K562 (cell line): Measurements from ENCODE around the gene VSIG4. TPM values are rescaled to one million over a fixed set of nuclear protein-coding genes. Genes with fewer than 3 reads are reported as not detected.

Source experiments
- ATAC-seq: fragments of 200-7000 bp; cut with Tn5 transposase; 3 replicates; pipeline ENCODE4 v1.9.1; 2020; ENCODE audit warnings: moderate library complexity
- BruUV-seq: library from RNA; stranded (reverse); fragments of 400-500 nt; replicated peaks from 2 replicates; lab custom pipeline; 2021; lab: Mats Ljungman, UMichigan
- CTCF ChIA-PET: fragments of 300-600 bp; formaldehyde crosslinking; extraction: SDS; loops from one replicate; lab custom pipeline; 2021; ENCODE audit warnings: low intra/inter-chr PET ratio; lab: Yijun Ruan, JAX
- POLR2A ChIA-PET: fragments of 300-600, 350-650 bp; sonication (Branson Sonifier 250); formaldehyde crosslinking; extraction: SDS; loops from one replicate; lab custom pipeline; 2021; ENCODE audit warnings: antibody characterized with exemption, inconsistent platforms; lab: Yijun Ruan, JAX
- DNase-seq, 4 experiments: peaks; one replicate each; pipeline versions ENCODE4 v3.0.0 to v3.0.0-alpha.2; 2011 to 2018; ENCODE audit warnings: low spot score in 3 of 4, mixed read lengths in 3 of 4; ENCODE audit errors: extremely low read depth in 1 of 4
- FAIRE-seq: peaks from 2 replicates; lab custom pipeline; 2011; peaks lifted over from hg19 to GRCh38; lab: Jason Lieb, UNC
- H2AFZ ChIP-seq: 2 replicates; pipeline ENCODE4 v1.6.0; 2011; ENCODE audit warnings: low read depth, low read length, control low read depth, inconsistent platforms
- H3K27ac ChIP-seq: fragments of 200-600 bp; 3 replicates; pipeline ENCODE4 v1.8.0; 2011; ENCODE audit warnings: low read depth, mild to moderate bottlenecking, control low read depth, inconsistent platforms, low read length, moderate library complexity, mixed read lengths; ENCODE audit errors: extremely low read depth
- H3K27me3 ChIP-seq, 2 experiments: fragments of 300-600 bp in 1 of 2; 2 replicates in 1 of 2; 3 replicates in 1 of 2; pipeline versions ENCODE4 v1.6.0 to v1.8.0; 2011; ENCODE audit warnings: inconsistent platforms in 2 of 2, low read length in 2 of 2, mild to moderate bottlenecking in 1 of 2, mixed read lengths in 1 of 2, moderate library complexity in 1 of 2; ENCODE audit not compliant: control insufficient read depth in 2 of 2, insufficient read depth in 2 of 2
- H3K36me3 ChIP-seq: fragments of 300-600 bp; 3 replicates; pipeline ENCODE4 v1.8.0; 2011; ENCODE audit warnings: mild to moderate bottlenecking, low read length, inconsistent platforms; ENCODE audit not compliant: control insufficient read depth, insufficient read depth
- H3K4me1 ChIP-seq, 2 experiments: fragments of 200-600 bp in 1 of 2; replicated peaks in 1 of 2; 2 replicates in 1 of 2; 3 replicates in 1 of 2; pipeline versions ENCODE4 v1.5.1 to v1.8.0; 2011; ENCODE audit warnings: inconsistent platforms in 2 of 2, low read length in 2 of 2, mild to moderate bottlenecking in 1 of 2, mixed read lengths in 1 of 2, moderate library complexity in 1 of 2; ENCODE audit not compliant: control insufficient read depth in 2 of 2, insufficient read depth in 2 of 2
- H3K4me2 ChIP-seq: 2 replicates; pipeline ENCODE4 v1.6.1; 2011; ENCODE audit warnings: low read length, control low read depth, inconsistent platforms, mixed read lengths; ENCODE audit not compliant: insufficient read depth
- H3K4me3 ChIP-seq: fragments of 200-600 bp; sonication (generic), shearing (Covaris generic); 2 replicates; pipeline ENCODE4 v1.5.1; 2016; ENCODE audit warnings: control low read depth, inconsistent platforms
- H3K79me2 ChIP-seq: fragments of 200-600 bp; 3 replicates; pipeline ENCODE4 v1.8.0; 2011; ENCODE audit warnings: low read length, inconsistent platforms; ENCODE audit not compliant: control insufficient read depth, insufficient read depth
- H3K9ac ChIP-seq, 2 experiments: 2 replicates each; pipeline versions ENCODE4 v1.6.0 to v1.6.1; 2011; ENCODE audit warnings: low read depth in 2 of 2, low read length in 2 of 2, control low read depth in 1 of 2, inconsistent platforms in 1 of 2, mild to moderate bottlenecking in 1 of 2, mixed read lengths in 1 of 2; ENCODE audit not compliant: insufficient read depth in 1 of 2
- H3K9me1 ChIP-seq: one replicate; pipeline ENCODE4 v1.6.0; 2011; ENCODE audit warnings: inconsistent platforms, mild to moderate bottlenecking, low read length, moderate library complexity; ENCODE audit not compliant: control insufficient read depth, insufficient read depth
- H3K9me3 ChIP-seq: replicated peaks from 2 replicates; pipeline ENCODE4 v1.5.1; 2011; ENCODE audit warnings: low read depth, low read length, inconsistent platforms; ENCODE audit not compliant: control insufficient read depth, insufficient read depth
- H4K20me1 ChIP-seq: replicated peaks from 2 replicates; pipeline ENCODE4 v1.6.1; 2011; ENCODE audit warnings: low read length, inconsistent platforms, mixed read lengths; ENCODE audit not compliant: control insufficient read depth, insufficient read depth
- CEBPZ ChIP-seq: fragments of 150-350 bp; IDR thresholded peaks from 2 replicates; pipeline ENCODE4 v1.6.1; 2014; ENCODE audit warnings: low read depth, mild to moderate bottlenecking, low read length, borderline replicate concordance
- CSDE1 ChIP-seq, 2 experiments: fragments of 450-650 bp; IDR thresholded peaks; 2 replicates each; pipeline ENCODE4 v1.6.1; 2016; ENCODE audit warnings: mild to moderate bottlenecking in 1 of 2
- CUX1 ChIP-seq: fragments of 200-800 bp; sonication (Bioruptor generic); IDR thresholded peaks from 2 replicates; pipeline ENCODE4 v1.6.1; 2016; ENCODE audit warnings: missing genetic modification characterization, missing compliant biosample characterization
- NCOA2 ChIP-seq, 2 experiments: fragments of 450-650 bp; IDR thresholded peaks; 2 replicates each; pipeline ENCODE4 v1.6.1; 2018; ENCODE audit warnings: mild to moderate bottlenecking in 2 of 2, moderate library complexity in 1 of 2; ENCODE audit not compliant: partially characterized antibody in 2 of 2
- NFYB ChIP-seq: IDR thresholded peaks from 2 replicates; pipeline ENCODE4 v1.6.1; 2011; ENCODE audit warnings: mild to moderate bottlenecking, moderate library complexity; ENCODE audit not compliant: insufficient read length; ENCODE audit errors: extremely low read depth
- POLR2AphosphoS5 ChIP-seq: IDR thresholded peaks from 2 replicates; pipeline ENCODE4 v1.6.1; 2011; ENCODE audit warnings: mild to moderate bottlenecking, low read depth, low read length, moderate library complexity; ENCODE audit not compliant: control insufficient read depth, insufficient read depth
- RAD21 ChIP-seq, 2 experiments: fragments of 250-450 bp in 1 of 2; fragments of 450-650 bp in 1 of 2; sonication (Bioruptor Pico) in 1 of 2; formaldehyde crosslinking in 1 of 2; IDR thresholded peaks in 1 of 2; conservative IDR thresholded peaks in 1 of 2; 2 replicates each; pipeline versions ENCODE4 v1.4.0 to v1.8.0; 2020 to 2022; ENCODE audit warnings: mild to moderate bottlenecking in 2 of 2, moderate library complexity in 1 of 2
- TGIF2 ChIP-seq: sonication (generic); formaldehyde crosslinking; IDR thresholded peaks from 2 replicates; pipeline ENCODE4 v1.8.1; 2022; ENCODE audit warnings: mild to moderate bottlenecking, missing genetic modification reagents, moderate library complexity
- ZNF408 ChIP-seq: fragments of 250-450 bp; sonication (Bioruptor Pico); IDR thresholded peaks from 2 replicates; pipeline ENCODE4 v1.4.0; 2020; ENCODE audit warnings: low read depth, mild to moderate bottlenecking, moderate library complexity
- ZNF77 ChIP-seq: fragments of 250-450 bp; sonication (Bioruptor Pico); IDR thresholded peaks from 2 replicates; pipeline ENCODE4 v1.5.0; 2020
- ZSCAN29 ChIP-seq: fragments of 450-650 bp; IDR thresholded peaks from 2 replicates; pipeline ENCODE4 v1.6.1; 2017
- in situ Hi-C: fragments of 300-500 bp; cut with MboI; formaldehyde crosslinking; loops from 4 replicates; pipeline ENCODE4 v1.15.0; 2018; ENCODE audit warnings: inconsistent platforms, mixed read lengths
- intact Hi-C: fragments of 100-400 bp; cut with micrococcal nuclease; formaldehyde crosslinking; loops from 2 replicates; pipeline ENCODE4 v1.14.2; 2022
- polyA plus RNA-seq, 8 experiments: library from polyadenylated mRNA; depleted of rRNA in 4 of 8; stranded (reverse) in 5 of 8; unstranded in 3 of 8; fragments of >200 nt; fragmentation: Nextera tagmentation in 2 of 8; fragmentation: Illumina TruSeq in 1 of 8; extraction: Ambion mirVana in 2 of 8; extraction: Trizol in 1 of 8; gene quantifications; 2 replicates each; pipeline versions ENCODE4 v1.2.1 to v1.2.3, GENCODE V29; 2011 to 2014; ENCODE audit warnings: inconsistent platforms in 1 of 8, missing spikeins in 1 of 8
- total RNA-seq, 7 experiments: library from RNA; depleted of rRNA in 6 of 7; stranded (reverse); fragments of >200 nt in 6 of 7; fragmentation: Illumina TruSeq in 2 of 7; extraction: Trizol in 2 of 7; gene quantifications; 2 replicates each; pipeline versions ENCODE4 v1.2.1 to v1.2.3, GENCODE V29; 2011 to 2021; ENCODE audit warnings: low replicate concordance in 1 of 7

VSIG4 gene
- total and polyA plus RNA-seq, 9 of the 15 experiments (the other 6 are each of a cell fraction or from before 2014, with no cell fraction given), result 0.22 to 1.6 (median 0.46) TPM; not detected in 1

GRCh38 chrX:66008328-66008970 is 31.4 kb downstream of the VSIG4 start (continued):
- TF ChIP-seq NCOA2 (IDR thresholded peaks at IDR 0.05; ENCODE audit: partially characterized antibody in 2 of 2) (peak in 1 of 2 experiments; percentile 21), CUX1 (CRISPR knock-in tag) (no peak), POLR2AphosphoS5 (peak; percentile 65; the same call in 1 of the 2 replicates)

GRCh38 chrX:66007851-66008250 is 32.0 kb downstream of the VSIG4 start:
- no peak overlapping the region for H2AFZ ChIP-seq
- FAIRE-seq (no peak), ATAC-seq (no peak), DNase-seq (no peak)
- H4K20me1 ChIP-seq, result no peaks in the 10 kb centered on the region
- POLR2A ChIA-PET, result interaction anchor here (0.7 to 2.0 kb wide), 4 partner anchors 9 to 75 kb away, joined by 3 to 10 read pairs (median 4); no protein-coding TSS in a partner anchor
- H3K27me3 ChIP-seq, result no peaks in the 10 kb centered on the region
- H3K9me3 ChIP-seq, result peaks cover 2% of the 10 kb centered on the region; the same call in 1 of the 2 replicates
- no TSS peak for BruUV-seq
- no peak overlapping the region for H3K4me3 ChIP-seq
- H3K9me1 ChIP-seq, result no peaks in the 10 kb centered on the region
- no peak overlapping the region for H3K4me2 ChIP-seq
- peaks cover 35% of the 10 kb centered on the region for H3K79me2 ChIP-seq
- peak overlapping the region; percentile 96 for H3K27ac ChIP-seq
- no peaks in the 10 kb centered on the region; the same call in 2 of the 3 replicates for H3K36me3 ChIP-seq
- CTCF ChIA-PET, result no interaction called here
- intact Hi-C loops (loop anchor here (5.0 kb wide), 2 partner anchors 81 to 311 kb away; no protein-coding TSS in a partner anchor), in situ Hi-C loops (no loop called here)
- H3K9ac ChIP-seq, result peak overlapping the region in 1 of 2 experiments; percentile 58; a peak in 1 of 4 replicates
- peaks cover 16 to 87% of the 10 kb centered on the region in 2 experiments; a peak in 4 of 5 replicates for H3K4me1 ChIP-seq
- TF ChIP-seq TGIF2 (no peak), NFYB (no peak), ZNF77 (CRISPR knock-in tag) (no peak), CEBPZ (no peak), ZNF408 (CRISPR knock-in tag) (no peak), RAD21 (CRISPR knock-in tag; conservative IDR thresholded peaks at IDR 0.05 in 1 of 2, IDR thresholded peaks at IDR 0.05 in 1 of 2) (no peak), CSDE1 (IDR thresholded peaks at IDR 0.05) (no peak), ZSCAN29 (no peak)
